ENCODE data around the gene GINS1.

GRCh38 chr20:25487306-25487705, 79.8 kb downstream of the GINS1 start:
- TF ChIP-seq CTCF (IDR thresholded peaks at IDR 0.05), result no peak
- no peak for TF ChIP-seq POLR2A (IDR thresholded peaks at IDR 0.05)
- TF ChIP-seq POLR2AphosphoS5 (IDR thresholded peaks at IDR 0.05), result no peak
